IMR-90 (cell line): ENCODE measurements around the gene KCNMB1. TPM values are rescaled to one million over a fixed set of nuclear protein-coding genes. Genes with fewer than 3 reads are reported as not detected.

Experiments
- ATAC-seq: fragments of 200-7000 bp; cut with Tn5 transposase; 2 replicates; pipeline ENCODE4 v1.9.1; 2020; ENCODE audit warnings: low read depth, mild to moderate bottlenecking, moderate library complexity
- BruUV-seq: library from RNA; stranded (reverse); fragments of 400-500 nt; replicated peaks from 2 replicates; lab custom pipeline; 2021; lab: Mats Ljungman, UMichigan
- CTCF ChIA-PET: fragments of 300-600 bp; formaldehyde crosslinking; extraction: SDS; loops from one replicate; lab custom pipeline; 2021; ENCODE audit warnings: antibody characterized with exemption; lab: Yijun Ruan, JAX
- POLR2A ChIA-PET: fragments of 300-600 bp; sonication (Branson Sonifier 250); formaldehyde crosslinking; loops from one replicate; lab custom pipeline; 2022; ENCODE audit warnings: antibody characterized with exemption; ENCODE audit not compliant: unreplicated experiment; lab: Charles Lee
- DNase-seq: peaks from one replicate; pipeline ENCODE4 v3.0.0; 2013
- H2AFZ ChIP-seq: replicated peaks from 2 replicates; pipeline ENCODE3; 2013; ENCODE audit warnings: low read length, mild to moderate bottlenecking; ENCODE audit not compliant: poor library complexity
- H2AK5ac ChIP-seq: 2 replicates; pipeline ENCODE4 v1.6.1; 2013; ENCODE audit warnings: low read depth, low read length, inconsistent platforms
- H2AK9ac ChIP-seq: replicated peaks from 2 replicates; pipeline ENCODE3; 2013; ENCODE audit warnings: mild to moderate bottlenecking, low read depth, low read length, moderate library complexity; ENCODE audit not compliant: poor library complexity
- H2BK120ac ChIP-seq: 2 replicates; pipeline ENCODE4 v1.6.1; 2013; ENCODE audit warnings: low read depth, low read length, inconsistent platforms
- H2BK15ac ChIP-seq: 3 replicates; pipeline ENCODE4 v1.6.1; 2013; ENCODE audit warnings: low read depth, low read length, inconsistent platforms
- H2BK20ac ChIP-seq: 2 replicates; pipeline ENCODE4 v1.6.1; 2013; ENCODE audit warnings: low read depth, mild to moderate bottlenecking, inconsistent platforms, low read length, moderate library complexity
- H2BK5ac ChIP-seq: 2 replicates; pipeline ENCODE4 v1.6.1; 2013; ENCODE audit warnings: mild to moderate bottlenecking, low read depth, low read length, inconsistent platforms; ENCODE audit not compliant: poor library complexity, severe bottlenecking
- H3K14ac ChIP-seq: replicated peaks from 2 replicates; pipeline ENCODE4 v1.6.1; 2013; ENCODE audit warnings: low read depth, low read length, inconsistent platforms
- H3K18ac ChIP-seq: 2 replicates; pipeline ENCODE4 v1.6.1; 2013; ENCODE audit warnings: low read depth, low read length, control low read depth
- H3K23ac ChIP-seq: 2 replicates; pipeline ENCODE4 v1.6.1; 2013; ENCODE audit warnings: low read depth, low read length, inconsistent platforms
- H3K27ac ChIP-seq: 2 replicates; pipeline ENCODE4 v1.5.1; 2013; ENCODE audit warnings: mild to moderate bottlenecking, control low read depth, low read length; ENCODE audit not compliant: insufficient read depth
- H3K27me3 ChIP-seq: 2 replicates; pipeline ENCODE4 v1.6.1; 2013; ENCODE audit warnings: low read length; ENCODE audit not compliant: control insufficient read depth, insufficient read depth
- H3K36me3 ChIP-seq: 2 replicates; pipeline ENCODE4 v1.6.1; 2013; ENCODE audit warnings: low read length, mixed read lengths; ENCODE audit not compliant: control insufficient read depth, insufficient read depth
- H3K4ac ChIP-seq: 2 replicates; pipeline ENCODE4 v1.6.1; 2013; ENCODE audit warnings: low read depth, low read length, inconsistent platforms
- H3K4me1 ChIP-seq: 2 replicates; pipeline ENCODE4 v1.6.1; 2013; ENCODE audit warnings: low read length, mixed read lengths; ENCODE audit not compliant: control insufficient read depth, insufficient read depth
- H3K4me2 ChIP-seq: 2 replicates; pipeline ENCODE4 v1.6.1; 2013; ENCODE audit warnings: low read depth, mild to moderate bottlenecking, control low read depth, low read length, moderate library complexity
- H3K4me3 ChIP-seq: 2 replicates; pipeline ENCODE4 v1.5.1; 2013; ENCODE audit warnings: low read depth, mild to moderate bottlenecking, control low read depth, low read length, moderate library complexity; ENCODE audit not compliant: insufficient read depth
- H3K56ac ChIP-seq: 2 replicates; pipeline ENCODE4 v1.6.1; 2013; ENCODE audit warnings: low read length, inconsistent platforms; ENCODE audit not compliant: insufficient read depth; ENCODE audit errors: extremely low read depth
- H3K79me1 ChIP-seq, 2 experiments: 2 replicates each; pipeline ENCODE4 v1.6.1; 2013; ENCODE audit warnings: low read length in 2 of 2, inconsistent platforms in 1 of 2, low read depth in 1 of 2
- H3K9ac ChIP-seq: 2 replicates; pipeline ENCODE4 v1.6.1; 2013; ENCODE audit warnings: low read depth, low read length, control low read depth
- H3K9me1 ChIP-seq: 2 replicates; pipeline ENCODE4 v1.6.1; 2013; ENCODE audit warnings: low read length, inconsistent platforms; ENCODE audit not compliant: insufficient read depth
- H3K9me3 ChIP-seq: 2 replicates; pipeline ENCODE4 v1.6.1; 2013; ENCODE audit warnings: low read length; ENCODE audit not compliant: control insufficient read depth, insufficient read depth
- H4K20me1 ChIP-seq: 2 replicates; pipeline ENCODE4 v1.6.1; 2013; ENCODE audit warnings: low read length, inconsistent platforms; ENCODE audit not compliant: insufficient read depth
- H4K5ac ChIP-seq: 2 replicates; pipeline ENCODE4 v1.6.1; 2013; ENCODE audit warnings: mild to moderate bottlenecking, low read depth, low read length, control low read depth
- H4K8ac ChIP-seq, 2 experiments: 2 replicates each; pipeline ENCODE4 v1.6.1; 2013; ENCODE audit warnings: low read depth in 2 of 2, low read length in 2 of 2, control low read depth in 1 of 2, inconsistent platforms in 1 of 2
- H4K91ac ChIP-seq: 2 replicates; pipeline ENCODE4 v1.6.1; 2013; ENCODE audit warnings: low read depth, low read length, inconsistent platforms; ENCODE audit not compliant: insufficient read depth
- CHD1 ChIP-seq: IDR thresholded peaks from 2 replicates; pipeline ENCODE4 v1.6.1; 2012; ENCODE audit warnings: low read depth, low read length, improper control_type of control experiment
- FOS ChIP-seq: fragments of 150-350 bp; IDR thresholded peaks from 2 replicates; pipeline ENCODE4 v1.6.1; 2016; ENCODE audit warnings: low read depth, low read length
- NFE2L2 ChIP-seq: fragments of 150-350 bp; IDR thresholded peaks from 2 replicates; pipeline ENCODE4 v1.6.1; 2016; ENCODE audit warnings: low read depth, mild to moderate bottlenecking, low read length
- WGBS, 2 experiments: methylation state at CpG; one replicate each; pipeline versions ENCODE4 v1.1.5 to v1.1.7; 2013; ENCODE audit warnings: missing lambda C conversion rate in 2 of 2; ENCODE audit not compliant: insufficient read length in 1 of 2; ENCODE audit errors: extremely low coverage in 2 of 2; 5-methylcytosine and 5-hydroxymethylcytosine counted together
- dilution Hi-C: fragments of 300-500 bp; cut with HindIII; formaldehyde crosslinking; loops from one replicate; pipeline ENCODE4 v1.14.3; 2018; ENCODE audit warnings: low sequenced_read_pairs; ENCODE audit not compliant: unreplicated experiment
- in situ Hi-C: fragments of 300-500 bp; cut with MboI; formaldehyde crosslinking; loops from 3 replicates; pipeline ENCODE4 v1.14.3; 2019; ENCODE audit warnings: low sequenced_read_pairs, inconsistent platforms, mixed read lengths
- intact Hi-C: fragments of 100-400 bp; cut with micrococcal nuclease; formaldehyde crosslinking; loops from 2 replicates; pipeline ENCODE4 v1.10.0; 2022
- polyA plus RNA-seq, 3 experiments: library from polyadenylated mRNA; depleted of rRNA; stranded (reverse); fragments of >200 nt; gene quantifications; 2 replicates each; pipeline ENCODE4 v1.2.3, GENCODE V29; 2012; ENCODE audit warnings: low replicate concordance in 1 of 3
- total RNA-seq: library from RNA; depleted of rRNA; stranded (reverse); fragments of >200 nt; gene quantifications from 2 replicates; pipeline ENCODE4 v1.2.3, GENCODE V29; 2012

KCNMB1 gene
- total and polyA plus RNA-seq, 2 of the 4 experiments (the other 2 are of a cell fraction): not detected

GRCh38 chr5:170425731-170426130 is 36.6 kb upstream of the KCNMB1 start:
- ChIA-PET POLR2A (no interaction called here), CTCF (interaction anchor here (1.1 to 1.7 kb wide), 4 partner anchors 9 to 208 kb away, joined by 3 to 6 read pairs (median 4); no protein-coding TSS in a partner anchor)
- intact Hi-C loops (no loop called here), dilution Hi-C loops (no loop called here), in situ Hi-C loops (loop anchor here (10.0 kb wide), 1 partner anchor 201 kb away; no protein-coding TSS in a partner anchor)
- Histone ChIP-seq H3K9ac (no peak overlapping the region), H3K4ac (no peak overlapping the region), H3K9me3 (no peaks in the 10 kb centered on the region), H2BK5ac (no peak overlapping the region), H2AFZ (no peak overlapping the region), H3K14ac (no peak overlapping the region), H2BK120ac (no peak overlapping the region), H2AK5ac (no peak overlapping the region), H4K5ac (no peak overlapping the region), H3K9me1 (no peaks in the 10 kb centered on the region), H3K23ac (no peak overlapping the region), H2AK9ac (no peak overlapping the region), H3K79me1 (no peaks in the 10 kb centered on the region), H3K27me3 (peaks cover 10% of the 10 kb centered on the region), H3K4me1 (no peaks in the 10 kb centered on the region), H3K4me3 (no peak overlapping the region), H4K91ac (no peak overlapping the region), H3K18ac (no peak overlapping the region), H2BK15ac (no peak overlapping the region), H3K4me2 (no peak overlapping the region), H3K36me3 (no peaks in the 10 kb centered on the region), H4K20me1 (no peaks in the 10 kb centered on the region), H4K8ac (no peak overlapping the region), H2BK20ac (no peak overlapping the region), H3K27ac (no peak overlapping the region), H3K56ac (no peak overlapping the region)
- DNase-seq: no peak
- no peak for ATAC-seq
- WGBS, 2 experiments: 55% methylated on average over 6 of the region's 6 CpGs; no CpG with 5 or more reads in 1 of the 2 experiments
- TF ChIP-seq NFE2L2 (no peak), CHD1 (no peak), FOS (no peak)
- BruUV-seq: no TSS peak
